GM19193 (cell line): Measurements from ENCODE around the gene SEZ6L.

Source experiments
- POLR2A ChIP-seq: IDR thresholded peaks from 4 replicates; pipeline ENCODE4 v1.6.1; 2011; ENCODE audit not compliant: insufficient read depth, insufficient read length; ENCODE audit errors: extremely low read depth

SEZ6L gene

GRCh38 chr22:26323013-26323412, 153.8 kb downstream of the SEZ6L start:
- TF ChIP-seq POLR2A = no peak

- no peak for TF ChIP-seq POLR2A
These were observed 154.9 kb downstream of the SEZ6L start for GRCh38 chr22:26324150-26324549.

GRCh38 chr22:26325641-26326040, 156.4 kb downstream of the SEZ6L start:
- no peak for TF ChIP-seq POLR2A

- no peak for TF ChIP-seq POLR2A
These were observed 157.5 kb downstream of the SEZ6L start for GRCh38 chr22:26326803-26327202.

- TF ChIP-seq POLR2A = no peak
These were observed 158.0 kb downstream of the SEZ6L start for GRCh38 chr22:26327306-26327705.

GRCh38 chr22:26328221-26328620, 159.0 kb downstream of the SEZ6L start:
- TF ChIP-seq POLR2A = no peak

- no peak for TF ChIP-seq POLR2A
These were observed 161.8 kb downstream of the SEZ6L start for GRCh38 chr22:26330971-26331625.

- TF ChIP-seq POLR2A = no peak
These were observed 164.0 kb downstream of the SEZ6L start for GRCh38 chr22:26333088-26333800.

- no peak for TF ChIP-seq POLR2A
These were observed 165.0 kb downstream of the SEZ6L start for GRCh38 chr22:26334232-26334631.

- TF ChIP-seq POLR2A = no peak
These were observed 167.5 kb downstream of the SEZ6L start for GRCh38 chr22:26336773-26337172.

GRCh38 chr22:26339755-26340154, 170.5 kb downstream of the SEZ6L start:
- TF ChIP-seq POLR2A = no peak

- no peak for TF ChIP-seq POLR2A
These were observed 173.6 kb downstream of the SEZ6L start for GRCh38 chr22:26342745-26343410.

GRCh38 chr22:26345496-26345895, 176.2 kb downstream of the SEZ6L start:
- no peak for TF ChIP-seq POLR2A

- TF ChIP-seq POLR2A = no peak
These were observed 179.7 kb downstream of the SEZ6L start for GRCh38 chr22:26348810-26349526.

GRCh38 chr22:26354707-26355106, 185.4 kb downstream of the SEZ6L start:
- no peak for TF ChIP-seq POLR2A
